Epidermal melanocyte (primary cell): ENCODE measurements around the gene FGFR4.

Experiments
- DNase-seq: peaks from one replicate; pipeline ENCODE4 v3.0.0; 2011; ENCODE audit warnings: low spot score; ENCODE audit not compliant: insufficient read length

The FGFR4 gene

DNA sequence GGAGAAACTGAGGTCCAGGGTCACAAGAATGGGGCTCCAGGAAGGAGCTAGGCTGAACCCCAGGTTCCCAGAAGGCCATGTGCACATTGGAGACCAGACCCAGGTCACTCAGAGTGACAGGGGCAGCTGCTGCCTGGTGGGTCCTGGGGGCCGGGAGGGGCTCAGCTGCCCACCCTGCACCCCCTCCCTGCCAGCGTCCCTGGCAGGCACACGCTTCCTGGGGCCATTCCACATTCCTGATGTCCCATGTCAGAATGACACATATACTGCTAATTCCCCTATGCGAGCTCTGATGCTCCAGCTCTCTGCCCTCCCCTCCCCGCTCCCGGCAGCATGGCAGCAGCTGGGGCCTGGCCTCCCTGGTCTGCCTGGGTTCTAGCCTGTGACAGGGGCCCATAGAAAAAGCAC, 14.0 kb downstream of the FGFR4 start:
- DNase-seq: no peak

DNA sequence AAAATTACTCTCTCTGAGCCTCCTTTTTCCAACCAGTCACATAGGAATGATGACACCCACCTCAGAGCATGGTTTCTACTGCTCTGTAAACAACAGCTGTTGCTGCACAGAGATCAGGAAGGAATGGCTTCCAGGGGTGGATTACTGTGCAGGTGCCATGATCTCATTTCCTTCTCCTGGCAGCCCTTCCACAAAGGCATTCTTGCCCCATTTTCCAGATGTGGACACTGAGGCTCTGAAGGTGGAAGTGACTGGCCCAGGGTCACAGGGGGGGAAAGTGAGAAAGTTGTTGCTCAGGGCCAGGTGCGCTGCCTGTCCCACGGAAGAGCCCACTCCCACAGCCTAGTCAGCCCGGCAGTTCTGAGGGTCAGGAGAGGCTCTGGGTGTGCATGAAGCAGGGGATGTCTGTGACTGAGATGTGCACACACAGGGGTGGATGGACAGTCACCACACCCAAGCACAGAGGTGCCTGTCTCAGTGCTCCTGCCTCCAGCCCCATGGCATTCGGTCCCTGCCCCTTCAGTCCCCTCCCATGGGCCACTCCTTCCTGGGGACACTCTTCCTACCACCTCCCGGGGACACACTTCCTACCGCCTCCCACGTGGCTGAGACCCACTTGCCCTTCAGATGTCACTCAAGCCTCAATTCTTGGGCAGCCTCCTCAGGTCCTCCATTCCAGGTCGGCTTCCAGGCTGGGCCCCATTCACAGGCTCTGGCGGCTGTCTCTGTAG, 17.0 kb downstream of the FGFR4 start:
- DNase-seq: no peak

DNA sequence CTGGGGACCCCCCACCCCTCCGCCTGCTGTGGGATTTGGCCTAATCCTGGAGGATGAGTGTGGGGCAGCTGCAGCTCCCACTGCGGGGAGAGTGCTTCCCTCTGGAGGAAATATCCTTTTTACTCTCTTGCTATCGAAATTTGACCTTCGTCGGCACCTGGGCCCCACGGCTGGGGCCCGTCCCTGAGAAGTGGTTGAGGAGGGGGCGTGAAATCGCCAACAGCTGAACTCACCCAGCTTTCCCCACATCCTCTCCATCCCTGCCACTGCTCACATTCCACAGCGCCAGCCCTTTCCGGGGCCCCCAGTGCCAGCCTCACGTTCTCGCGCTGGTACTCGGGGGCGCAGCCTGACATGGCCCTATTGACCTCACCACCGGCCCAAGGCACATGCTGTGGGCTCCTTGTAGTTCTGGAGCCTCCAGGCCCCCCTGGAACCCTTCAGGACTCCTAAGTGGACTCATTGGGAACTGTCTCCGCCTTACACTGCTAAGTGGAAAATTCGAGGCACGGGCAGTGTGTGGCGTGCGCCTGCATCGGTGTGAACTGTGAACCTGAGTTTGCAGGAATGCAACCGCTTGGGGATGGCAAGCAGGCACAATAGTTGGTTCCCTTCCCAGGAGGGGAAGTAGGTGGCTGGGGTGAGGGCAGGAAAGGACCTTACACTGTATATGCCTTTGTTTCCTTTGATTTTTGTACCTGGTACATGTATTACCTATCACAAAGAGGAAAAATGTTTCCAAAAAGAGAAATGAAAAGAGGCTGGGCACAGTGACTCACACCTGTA, 19.2 kb downstream of the FGFR4 start:
- DNase-seq: no peak

DNA sequence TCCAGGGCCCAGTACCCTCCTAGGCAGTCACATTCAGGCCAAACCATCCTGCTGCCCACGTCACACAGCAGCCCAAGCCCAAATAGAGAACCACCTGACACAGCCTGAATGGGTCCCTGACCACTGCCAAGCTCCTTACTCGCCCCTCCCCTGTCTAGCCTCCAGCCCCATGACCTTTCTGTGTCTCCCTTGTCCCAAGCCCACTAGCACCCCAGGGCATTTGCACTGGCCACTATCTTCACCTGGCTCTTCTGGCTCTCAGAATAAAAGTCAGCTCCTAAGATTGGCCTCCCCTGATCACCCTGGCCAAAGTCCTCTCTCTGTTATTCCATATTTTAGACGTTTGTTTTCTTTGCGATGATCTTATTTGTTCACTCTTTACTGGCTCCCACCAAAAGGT, 20.4 kb downstream of the FGFR4 start:
- DNase-seq: no peak

DNA sequence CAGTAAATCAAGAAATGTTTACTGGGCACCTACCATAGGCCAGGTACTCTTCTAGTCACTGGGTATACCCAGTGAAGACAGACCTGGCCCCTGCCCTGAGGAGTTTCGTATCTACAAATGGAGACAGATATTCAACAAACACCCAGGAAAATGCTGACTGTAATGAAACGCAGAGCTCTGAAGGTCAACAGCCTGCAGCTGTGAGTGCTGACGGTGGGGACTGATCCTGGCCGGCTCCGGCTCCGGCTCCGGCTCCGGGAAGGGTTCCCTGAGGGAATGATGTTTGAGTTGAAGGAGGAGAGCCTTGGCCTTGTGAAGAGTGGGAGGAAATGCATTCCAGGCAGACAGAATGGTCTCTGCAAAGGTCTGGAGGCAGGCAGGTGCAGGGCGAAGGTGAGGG, 23.1 kb downstream of the FGFR4 start:
- no peak for DNase-seq

DNA sequence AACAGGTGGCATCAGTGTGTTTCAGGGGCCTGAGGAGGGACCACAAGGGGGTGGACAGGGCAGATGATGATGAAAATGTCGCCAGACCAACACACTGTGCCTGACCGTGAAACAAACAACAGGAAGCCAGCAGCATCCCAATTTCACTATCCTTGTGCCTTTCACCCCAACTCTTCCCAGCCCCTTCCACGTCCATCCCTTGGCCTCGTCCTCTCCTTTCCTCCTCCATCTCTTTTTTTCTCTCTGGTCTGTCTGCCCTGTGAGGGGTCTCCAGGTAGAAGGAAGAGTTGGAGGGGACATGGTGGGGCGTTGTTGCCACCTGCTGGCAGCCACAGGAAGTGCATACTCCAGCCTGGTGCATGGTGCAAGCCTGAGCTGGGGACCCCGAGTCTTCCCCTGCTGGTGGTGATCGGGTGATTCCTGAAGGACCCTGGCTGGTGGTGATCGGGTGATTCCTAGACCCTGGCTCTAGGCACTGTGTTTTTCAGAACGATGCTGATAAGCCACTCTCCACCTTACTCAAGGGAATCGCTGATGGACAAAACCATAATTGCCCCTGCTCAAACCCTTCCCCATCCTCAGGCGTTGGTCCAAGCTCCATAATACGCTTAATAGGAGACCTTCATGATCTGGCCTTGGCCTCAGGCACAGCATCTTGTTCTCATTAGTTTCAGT, 25.1 kb downstream of the FGFR4 start:
- DNase-seq: peak; percentile 59

DNA sequence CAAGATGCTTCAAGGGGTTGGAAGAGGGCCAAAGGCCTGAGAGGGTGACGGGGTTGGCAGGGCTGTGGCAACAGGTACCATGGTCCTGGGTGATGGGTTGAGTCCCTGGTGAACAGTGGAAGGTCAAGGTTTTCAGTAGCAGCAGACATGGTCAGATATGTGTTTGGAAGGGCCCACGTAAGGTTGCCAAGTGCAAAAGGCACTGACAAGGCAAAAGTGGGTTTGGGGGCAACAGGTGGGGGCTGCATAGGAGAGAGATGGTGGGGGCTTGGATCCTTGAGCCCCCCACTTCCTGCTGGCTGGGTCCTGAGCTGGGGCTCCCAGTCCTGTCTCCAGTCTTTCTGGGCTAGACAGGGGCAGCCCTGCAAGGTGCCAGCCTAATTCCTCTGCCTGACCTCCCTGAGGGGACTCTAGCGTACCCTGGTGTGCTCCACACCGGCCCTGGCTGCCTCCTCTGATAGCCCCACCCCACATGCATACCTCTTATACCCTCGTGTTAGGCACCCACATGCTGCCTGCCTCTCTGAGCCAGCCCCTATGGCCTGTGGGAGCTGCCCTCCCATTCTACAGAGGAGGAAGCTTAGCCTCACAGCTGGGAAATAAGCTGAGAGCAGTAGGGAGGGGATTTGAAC, 26.0 kb downstream of the FGFR4 start:
- no peak for DNase-seq

DNA sequence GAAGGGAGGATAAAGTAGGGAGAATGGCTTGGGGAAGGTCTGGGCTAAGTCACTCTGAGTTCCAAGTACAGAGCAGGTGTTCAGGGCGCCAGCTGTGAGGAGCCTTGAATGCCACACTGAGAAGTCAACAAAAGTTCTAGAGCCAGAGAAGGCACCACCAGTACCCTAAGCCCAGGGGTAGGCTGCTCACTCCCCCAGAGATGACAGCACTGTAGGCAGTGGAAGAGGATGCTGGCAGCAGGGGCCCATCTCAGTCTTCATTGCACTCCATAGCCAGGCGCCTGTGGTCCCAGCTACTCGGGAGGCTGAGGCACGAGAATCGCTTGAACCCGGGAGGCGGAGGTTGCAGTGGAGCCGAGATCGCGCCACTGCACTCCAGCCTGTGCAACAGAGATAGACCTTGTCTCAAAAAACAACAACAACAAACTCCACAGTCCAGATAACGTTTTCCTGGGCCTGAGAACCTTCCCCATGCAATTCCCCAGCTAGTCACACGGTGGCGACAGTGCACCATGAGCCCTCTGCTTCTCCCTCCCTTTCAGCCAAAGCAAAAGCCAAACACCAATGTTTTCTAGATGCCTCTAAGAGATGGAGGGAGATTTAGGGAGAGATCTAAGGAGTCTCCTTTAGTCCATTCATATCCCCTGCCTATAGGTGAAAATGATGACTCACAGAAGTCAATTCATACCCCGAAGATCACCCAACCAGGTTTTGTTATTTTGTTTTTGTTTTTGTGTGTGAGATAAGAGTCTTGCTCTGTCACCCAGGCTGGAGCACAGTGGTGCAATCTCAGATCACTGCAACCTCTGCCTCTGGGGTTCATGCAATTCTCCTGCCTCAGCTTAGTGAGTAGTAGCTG, 27.1 kb downstream of the FGFR4 start:
- DNase-seq: peak; percentile 95

DNA sequence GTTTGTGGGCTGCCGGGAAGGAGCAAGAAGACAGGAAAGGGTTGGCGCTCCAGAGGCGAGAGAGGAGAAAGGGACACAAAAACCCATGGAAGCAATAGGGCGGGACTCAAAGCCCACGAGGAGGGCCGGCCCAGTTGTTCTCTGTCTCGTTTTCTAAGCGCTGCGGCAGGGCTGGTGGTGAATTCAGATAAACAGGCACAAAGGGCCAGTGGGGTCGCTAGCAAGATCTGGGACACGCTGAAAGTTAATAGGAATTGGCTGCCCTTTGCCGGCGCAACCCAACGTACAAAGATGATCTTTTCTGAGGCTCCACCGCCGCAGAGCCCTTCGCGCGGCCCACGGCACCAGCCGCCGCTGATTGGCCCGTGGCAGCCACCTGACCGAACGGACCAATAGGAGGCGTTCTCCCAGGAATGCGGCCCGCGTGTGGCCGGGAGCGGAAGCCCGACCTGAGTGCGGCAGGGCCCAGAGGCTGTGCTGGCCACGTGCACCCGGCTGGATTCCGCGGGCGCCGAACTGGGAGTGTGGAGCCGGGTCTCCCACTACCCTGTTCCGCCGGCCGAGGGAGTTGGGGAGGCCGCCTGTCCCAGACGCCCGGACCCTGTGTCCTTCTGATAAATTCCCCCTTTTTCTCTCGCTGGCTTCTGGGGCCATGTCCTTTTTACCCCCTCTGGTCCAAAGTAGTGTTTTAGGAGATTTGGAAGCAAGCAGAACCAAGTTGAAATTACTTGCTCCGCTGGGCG, 30.1 kb downstream of the FGFR4 start:
- DNase-seq: peak; percentile 86

DNA sequence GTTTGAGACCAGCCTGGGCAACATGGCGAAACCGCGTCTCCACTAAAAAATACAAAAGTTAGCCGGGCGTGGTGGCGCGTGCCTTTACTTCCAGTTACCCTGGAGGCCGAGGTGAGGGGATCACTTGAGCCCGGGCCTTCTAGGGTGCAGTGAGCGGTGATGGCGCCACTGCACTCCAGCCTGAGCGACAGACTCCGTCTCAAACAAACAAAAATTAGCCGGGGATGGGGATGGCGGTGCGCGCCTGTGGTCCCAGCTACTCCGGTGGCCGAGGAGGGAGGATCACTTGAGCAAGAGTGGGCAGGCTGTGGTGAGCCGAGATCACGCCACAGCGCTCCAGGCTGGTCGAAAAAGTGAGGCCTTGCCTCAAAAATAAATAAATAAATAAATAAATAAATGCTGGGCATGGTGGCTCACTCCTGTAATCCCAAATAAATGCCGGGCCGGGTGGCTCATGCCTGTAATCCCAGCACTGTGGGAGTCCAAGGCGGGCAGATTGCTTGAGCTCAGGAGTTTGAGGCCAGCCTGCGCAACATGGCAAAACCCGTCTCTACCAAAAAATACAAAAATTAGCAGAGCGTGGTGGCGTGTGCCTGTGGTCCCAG, 30.8 kb downstream of the FGFR4 start:
- DNase-seq: no peak

DNA sequence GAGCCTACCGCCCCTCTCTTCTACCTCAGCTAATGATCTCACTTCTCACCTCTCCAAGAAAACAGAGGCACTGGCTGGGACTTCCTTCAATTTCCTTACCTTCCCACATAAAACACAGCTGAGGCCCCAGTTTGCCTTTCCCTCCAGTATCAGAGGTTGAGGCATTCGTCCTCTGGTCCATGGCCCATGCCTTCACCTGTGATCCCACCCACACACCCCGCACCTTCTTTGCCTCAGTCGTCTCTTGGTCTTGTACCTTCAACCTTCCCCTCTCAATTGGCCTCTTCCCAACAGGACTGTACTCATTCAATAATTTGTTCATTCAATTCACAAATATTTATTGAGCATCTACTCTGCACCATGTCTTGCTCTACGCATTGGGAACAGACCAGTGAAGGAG, 35.9 kb downstream of the FGFR4 start:
- DNase-seq: no peak

DNA sequence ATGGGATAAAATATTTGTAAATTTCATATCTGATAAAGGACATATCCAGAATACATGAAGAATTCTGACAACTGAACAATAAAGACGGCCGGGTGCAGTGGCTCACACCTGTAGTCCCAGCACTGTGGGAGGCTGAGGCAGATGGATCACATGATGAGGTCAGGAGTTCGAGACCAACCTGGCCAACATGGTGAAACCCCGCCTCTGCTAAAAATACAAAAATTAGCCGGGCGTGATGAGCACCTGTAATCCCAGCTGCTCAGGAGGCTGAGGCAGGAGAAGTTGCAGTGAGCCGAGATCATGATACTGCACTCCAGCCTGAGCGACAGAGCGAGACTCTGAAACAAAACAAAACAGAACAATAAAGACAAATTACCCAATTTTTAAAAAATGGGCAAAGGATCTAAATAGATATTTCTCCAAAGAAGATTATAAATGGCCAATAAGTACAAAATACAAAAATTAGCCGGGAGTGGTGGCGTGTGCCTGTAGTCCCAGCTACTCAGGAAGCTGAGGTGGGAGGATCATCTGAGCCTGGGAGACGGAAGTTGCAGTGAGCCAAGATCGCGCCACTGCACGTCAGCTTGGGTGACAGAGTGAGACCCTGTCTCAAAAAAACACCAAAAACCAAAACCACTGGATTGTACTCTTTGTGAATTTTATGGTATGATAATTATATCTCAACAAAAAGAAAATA, 37.2 kb downstream of the FGFR4 start:
- no peak for DNase-seq

DNA sequence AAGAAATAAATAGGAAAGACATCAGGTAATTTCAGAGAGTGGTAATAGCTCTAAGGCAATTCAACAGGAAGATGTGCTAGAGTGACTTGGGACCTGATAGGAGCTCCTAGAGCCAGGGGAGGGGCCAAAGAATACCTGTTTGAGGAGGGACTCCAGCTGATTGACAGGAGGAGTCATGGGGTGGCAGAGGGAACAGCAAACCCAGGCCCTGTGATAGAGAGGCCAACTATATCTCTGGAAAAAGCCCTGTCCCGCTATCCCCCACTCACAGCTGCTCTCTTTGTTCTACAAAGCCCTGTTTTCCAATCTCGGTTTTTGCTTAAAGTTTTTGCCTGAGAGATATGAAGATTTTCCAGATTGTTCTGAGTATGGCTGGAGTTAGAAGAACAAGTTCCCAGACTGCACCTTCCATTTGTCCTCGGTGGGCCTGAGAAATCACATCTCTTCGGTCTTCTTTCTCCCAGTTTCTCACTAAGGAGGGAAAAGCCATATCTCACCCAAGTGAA, 37.8 kb downstream of the FGFR4 start:
- DNase-seq: no peak

DNA sequence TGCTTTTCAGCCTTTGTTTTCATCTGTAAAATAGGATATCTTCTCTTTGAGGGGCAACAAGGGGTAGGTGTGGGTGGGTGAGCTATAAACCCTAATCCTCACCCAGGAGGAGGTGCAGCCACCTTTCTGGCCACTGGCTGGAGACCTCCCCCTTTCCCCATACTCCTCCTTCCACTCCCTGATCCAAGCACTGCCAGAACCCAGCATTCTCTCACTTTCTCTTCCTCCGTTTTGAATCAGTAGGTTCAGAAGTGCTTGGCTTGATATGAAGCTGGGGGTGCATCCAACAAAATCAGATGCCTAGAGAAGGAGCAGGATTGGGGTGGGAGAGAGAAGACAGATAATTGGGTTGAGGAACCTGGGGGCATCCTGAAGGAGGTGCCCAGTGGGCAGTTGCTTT, 40.1 kb downstream of the FGFR4 start:
- no peak for DNase-seq

DNA sequence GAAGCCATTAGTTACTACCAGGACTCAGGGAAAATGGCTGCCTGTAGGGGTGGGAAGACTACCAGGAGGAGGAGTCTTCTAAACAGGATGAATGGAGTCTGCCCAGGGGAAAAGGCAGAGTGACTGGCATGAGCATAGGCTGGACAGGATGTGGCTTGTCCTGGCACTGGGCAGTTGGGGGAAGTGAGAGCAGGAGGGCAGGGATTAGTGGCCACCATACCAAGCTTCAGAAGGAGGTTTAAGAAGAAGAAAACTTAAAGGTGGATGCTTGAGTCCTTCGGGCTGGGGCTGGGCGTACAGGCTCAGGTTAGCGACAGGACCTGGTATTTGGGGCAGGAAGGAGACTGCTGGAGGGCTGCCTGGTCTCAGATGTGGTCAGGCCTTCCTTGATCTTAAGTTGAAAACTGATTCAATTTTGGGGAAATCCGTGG, 41.9 kb downstream of the FGFR4 start:
- no peak for DNase-seq

DNA sequence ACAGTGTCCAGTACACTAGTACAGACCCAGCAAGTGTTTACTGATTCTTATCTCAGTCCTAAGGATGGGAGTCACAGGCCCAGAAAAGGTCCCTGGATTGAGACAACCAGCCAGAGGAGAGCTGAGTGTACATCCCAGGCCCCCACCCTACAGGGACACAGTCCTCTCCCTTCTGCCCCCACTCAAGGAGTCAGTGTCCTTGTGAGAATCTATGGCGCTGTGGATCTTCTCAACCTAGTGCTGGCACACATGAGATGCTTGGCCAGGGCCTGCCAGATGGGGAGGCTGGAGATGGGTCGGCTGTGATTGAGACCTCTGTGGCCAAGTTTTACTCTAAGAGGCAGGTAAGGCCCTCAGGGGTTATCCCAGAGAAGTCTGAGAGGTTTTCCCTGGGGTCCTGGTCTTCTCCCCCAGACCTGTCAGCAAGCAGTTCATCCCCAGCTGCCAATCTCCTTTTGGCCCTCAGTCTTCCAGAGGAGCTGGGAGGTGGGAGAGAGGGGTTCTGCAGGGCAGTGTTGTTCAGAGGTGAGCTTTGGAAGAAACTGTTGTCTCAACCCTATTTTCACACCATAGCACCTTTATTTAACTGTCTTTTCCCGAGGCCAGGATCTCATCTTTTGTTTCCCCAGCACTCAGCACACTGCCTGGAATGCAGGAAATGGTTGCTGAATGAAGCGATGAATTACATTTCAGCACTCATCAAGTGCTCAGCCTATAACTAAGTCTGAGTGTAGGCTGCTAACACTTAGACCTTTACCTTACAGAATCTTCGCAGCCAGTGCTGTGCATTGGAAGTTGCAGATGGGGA, 43.7 kb downstream of the FGFR4 start:
- no peak for DNase-seq

DNA sequence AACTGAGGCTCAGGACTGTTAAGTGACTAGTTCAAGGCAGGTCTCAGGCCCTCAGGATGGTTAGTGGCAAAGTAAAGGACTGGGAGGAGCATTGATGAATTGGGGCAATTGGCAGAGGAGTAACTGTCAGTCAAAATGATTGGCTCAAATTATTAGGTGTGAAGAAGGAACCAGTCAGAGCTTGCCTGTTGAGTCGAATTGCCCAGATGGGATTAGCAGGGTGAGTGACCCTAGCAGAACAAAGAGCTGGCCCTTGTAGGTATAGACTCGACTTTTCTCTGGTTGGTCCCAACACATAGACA, 44.3 kb downstream of the FGFR4 start:
- DNase-seq: no peak

DNA sequence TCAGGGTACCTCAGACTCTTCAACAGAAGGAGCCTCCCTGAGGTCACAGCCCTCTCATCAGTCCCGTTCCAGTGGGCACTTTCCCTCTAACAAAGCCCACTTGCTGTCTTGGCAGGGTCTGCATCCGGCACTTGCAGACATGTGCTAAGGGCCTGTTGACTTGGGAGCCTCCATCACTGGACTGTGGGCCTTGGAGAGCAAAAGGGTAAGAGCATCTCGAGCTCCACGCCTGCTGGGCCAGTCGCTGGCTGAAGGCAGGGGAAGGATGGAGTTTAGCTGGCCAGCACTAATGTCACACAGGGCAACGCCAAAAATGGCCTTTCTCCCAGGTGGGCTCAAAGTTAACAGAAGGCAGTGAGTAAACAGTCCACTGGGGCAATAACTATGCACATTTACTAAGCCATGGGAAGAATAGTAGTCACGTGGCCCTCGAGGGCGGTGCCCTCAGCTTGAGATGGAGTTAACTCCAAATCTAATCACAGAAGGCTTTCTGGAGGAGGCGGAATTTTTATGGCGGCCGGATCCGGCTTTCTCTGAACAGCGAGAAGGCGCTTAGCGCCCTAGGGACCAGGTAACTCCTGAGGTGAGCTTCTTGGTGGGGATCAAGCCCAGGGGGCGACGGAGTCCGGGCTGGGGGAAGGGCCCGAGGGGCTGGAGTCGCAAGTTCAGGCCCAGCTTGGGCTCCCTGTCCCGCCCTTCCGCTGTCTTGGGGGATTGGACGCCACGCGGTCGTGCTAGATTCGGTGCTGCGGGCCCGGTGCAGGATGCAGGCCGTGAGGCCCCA, 44.8 kb downstream of the FGFR4 start:
- no peak for DNase-seq
